Transverse colon (tissue), 4 donors: ENCODE results near the gene SCGB3A2.

Experiments
- EP300 ChIP-seq: sonication (generic); formaldehyde crosslinking; IDR thresholded peaks from one replicate; pipeline ENCODE4 v1.6.1; 2017; ENCODE audit warnings: antibody characterized with exemption, low read depth
- POLR2AphosphoS5 ChIP-seq, 3 donors: sonication (generic); formaldehyde crosslinking; IDR thresholded peaks; one replicate each; pipeline ENCODE4 v1.6.1; 2016; ENCODE audit warnings: antibody characterized with exemption in 3 of 3
- TF ChIP-seq, protein P1 (sequence below), 5 experiments: fragments of 200-600 bp in 3 of 5; fragments of 450-650 bp in 2 of 5; sonication (generic) in 3 of 5; IDR thresholded peaks; 1 replicate in 2 of 5; 2 replicates in 3 of 5; pipeline ENCODE4 v1.5.1; 2016 to 2017; ENCODE audit warnings: antibody characterized with exemption in 5 of 5, inconsistent platforms in 3 of 5, mild to moderate bottlenecking in 2 of 5, moderate library complexity in 1 of 5

DNA sequence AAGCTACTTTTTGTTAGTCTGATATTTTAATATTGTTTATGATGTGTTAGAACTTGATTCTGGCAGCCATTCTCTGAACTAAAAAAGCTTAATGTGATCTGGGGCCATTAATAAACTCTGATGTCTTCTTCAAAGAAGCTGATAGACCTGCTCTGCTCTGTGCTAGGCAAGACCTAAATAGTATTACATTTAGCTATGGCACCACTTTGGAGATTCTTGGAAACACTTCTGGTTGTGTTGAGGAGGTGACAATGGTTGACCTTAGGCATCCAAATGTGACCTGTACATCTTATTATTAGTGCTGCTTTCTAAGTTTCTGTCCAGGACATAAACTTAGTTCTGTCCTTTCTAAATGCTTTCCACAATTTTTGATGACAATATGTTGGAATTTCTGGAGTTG is 21.7 kb upstream of the SCGB3A2 start:
- TF ChIP-seq POLR2AphosphoS5 (IDR thresholded peaks at IDR 0.05) (no peak), EP300 (no peak)
- TF ChIP-seq, protein P1, sequence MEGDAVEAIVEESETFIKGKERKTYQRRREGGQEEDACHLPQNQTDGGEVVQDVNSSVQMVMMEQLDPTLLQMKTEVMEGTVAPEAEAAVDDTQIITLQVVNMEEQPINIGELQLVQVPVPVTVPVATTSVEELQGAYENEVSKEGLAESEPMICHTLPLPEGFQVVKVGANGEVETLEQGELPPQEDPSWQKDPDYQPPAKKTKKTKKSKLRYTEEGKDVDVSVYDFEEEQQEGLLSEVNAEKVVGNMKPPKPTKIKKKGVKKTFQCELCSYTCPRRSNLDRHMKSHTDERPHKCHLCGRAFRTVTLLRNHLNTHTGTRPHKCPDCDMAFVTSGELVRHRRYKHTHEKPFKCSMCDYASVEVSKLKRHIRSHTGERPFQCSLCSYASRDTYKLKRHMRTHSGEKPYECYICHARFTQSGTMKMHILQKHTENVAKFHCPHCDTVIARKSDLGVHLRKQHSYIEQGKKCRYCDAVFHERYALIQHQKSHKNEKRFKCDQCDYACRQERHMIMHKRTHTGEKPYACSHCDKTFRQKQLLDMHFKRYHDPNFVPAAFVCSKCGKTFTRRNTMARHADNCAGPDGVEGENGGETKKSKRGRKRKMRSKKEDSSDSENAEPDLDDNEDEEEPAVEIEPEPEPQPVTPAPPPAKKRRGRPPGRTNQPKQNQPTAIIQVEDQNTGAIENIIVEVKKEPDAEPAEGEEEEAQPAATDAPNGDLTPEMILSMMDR (IDR thresholded peaks at IDR 0.05) = no peak
